ENCODE results near the gene SORCS2. TPM values are rescaled to one million over a fixed set of nuclear protein-coding genes. Genes with fewer than 3 reads are reported as not detected.

The SORCS2 gene
- total and polyA plus RNA-seq, 12 donors = 0.25 to 5.4 (median 2.2) TPM

GRCh38 chr4:7771056-7771455 lies 578.7 kb downstream of the SORCS2 start:
- no peak for DNase-seq
- peaks cover 0 to 94% (median 8%) of the 10 kb centered on the region in 9 donors for H3K36me3 ChIP-seq

GRCh38 chr4:7771541-7772507 lies 579.5 kb downstream of the SORCS2 start:
- DNase-seq = no peak
- Histone ChIP-seq H3K4me3 (no peak overlapping the region), H3K27me3 (no peaks in the 10 kb centered on the region), H3K9me3 (no peaks in the 10 kb centered on the region), H3K27ac (no peak overlapping the region), H3K36me3 (peaks cover 0 to 93% (median 8%) of the 10 kb centered on the region in 9 donors), H3K4me1 (peaks cover 0 to 14% (median 0%) of the 10 kb centered on the region in 9 donors)
- WGBS, 2 donors = 87 to 90% methylated on average over 26 of the region's 26 CpGs
- no peak for TF ChIP-seq CTCF (IDR thresholded peaks at IDR 0.05)
- no peak for ATAC-seq
- intact Hi-C loops (cut with DNase I) = loop anchor here in 4 of 10 donors (2.0 to 10.0 kb wide), 2 partner anchors 31 to 213 kb away; no protein-coding TSS in a partner anchor

More at GRCh38 chr4:7771056-7771455, 578.7 kb downstream of the SORCS2 start:
- Histone ChIP-seq H3K4me1 (peaks cover 0 to 14% (median 0%) of the 10 kb centered on the region in 9 donors), H3K27ac (no peak overlapping the region), H3K4me3 (no peak overlapping the region), H3K27me3 (no peaks in the 10 kb centered on the region), H3K9me3 (no peaks in the 10 kb centered on the region)
- WGBS, 2 donors = 85 to 86% methylated on average over 6 of the region's 6 CpGs
- intact Hi-C loops (cut with DNase I) = loop anchor here in 4 of 10 donors (2.0 to 10.0 kb wide), 2 partner anchors 32 to 214 kb away; no protein-coding TSS in a partner anchor
- no peak for TF ChIP-seq CTCF (IDR thresholded peaks at IDR 0.05)
- ATAC-seq = no peak

GRCh38 chr4:7772711-7773385 lies 580.5 kb downstream of the SORCS2 start:
- intact Hi-C loops (cut with DNase I) = loop anchor here in 1 of 10 donors (10.0 kb wide), 1 partner anchor 212 kb away; no protein-coding TSS in a partner anchor
- H3K9me3 ChIP-seq = no peaks in the 10 kb centered on the region
- peaks cover 0 to 92% (median 14%) of the 10 kb centered on the region in 9 donors for H3K36me3 ChIP-seq
- H3K27me3 ChIP-seq = no peaks in the 10 kb centered on the region
- DNase-seq (peak; percentile 54 to 61), ATAC-seq (peak in 7 of 8 donors; percentile 58 to 79 (median 63))
- no peak overlapping the region for H3K4me3 ChIP-seq
- 64 to 74% methylated on average over 31 of the region's 31 CpGs for WGBS, 2 donors
- peak overlapping the region in 1 of 10 donors; percentile 39 for H3K27ac ChIP-seq
- TF ChIP-seq CTCF (IDR thresholded peaks at IDR 0.05) = no peak
- H3K4me1 ChIP-seq = peaks cover 0 to 14% (median 0%) of the 10 kb centered on the region in 9 donors
